ENCODE measurements around the gene UBE2QL1. TPM values are rescaled to one million over a fixed set of nuclear protein-coding genes. Genes with fewer than 3 reads are reported as not detected.

Gene UBE2QL1
- total RNA-seq, 1 experiment from 2014 or later: 0.50 TPM

GRCh38 chr5:6501701-6502100 is 53.0 kb downstream of the UBE2QL1 start:
- no peak overlapping the region for H3K27ac Mint-ChIP-seq

GRCh38 chr5:6502421-6502820 is 53.8 kb downstream of the UBE2QL1 start:
- POLR2A ChIA-PET: no interaction called here
- Mint-ChIP-seq H3K27me3 (ENCODE audit: low read depth) (no peaks in the 10 kb centered on the region; the same call in 1 of the 2 replicates), H3K4me1 (no peaks in the 10 kb centered on the region), H3K4me3 (no peak overlapping the region), H3K27ac (no peak overlapping the region), H3K36me3 (0 out of 2 replicates have a peak, but pooled peaks cover 4% of the 10 kb centered on the region), H3K9me3 (peaks cover 11% of the 10 kb centered on the region)
- DNase-seq (ENCODE audit: low spot score): no peak
- ATAC-seq: no peak
- CTCF ChIA-PET: no interaction called here
- no peak for TF ChIP-seq E2F5 (CRISPR knock-in tag; IDR thresholded peaks at IDR 0.05)
- TF ChIP-seq TP53 (CRISPR knock-in tag; IDR thresholded peaks at IDR 0.05): no peak
- TF ChIP-seq CREB1 (CRISPR knock-in tag; IDR thresholded peaks at IDR 0.05): no peak
- TF ChIP-seq TCF7 (CRISPR knock-in tag; IDR thresholded peaks at IDR 0.05; ENCODE audit: low read depth): no peak
- TF ChIP-seq ZNF232 (CRISPR knock-in tag; IDR thresholded peaks at IDR 0.05): no peak
- TF ChIP-seq NR1H2 (CRISPR knock-in tag; IDR thresholded peaks at IDR 0.05): no peak
- no peak for TF ChIP-seq ZNF396 (CRISPR knock-in tag; IDR thresholded peaks at IDR 0.05; ENCODE audit: borderline replicate concordance)
- TF ChIP-seq MAX (CRISPR knock-in tag; IDR thresholded peaks at IDR 0.05): no peak
- TF ChIP-seq JAZF1 (CRISPR knock-in tag; IDR thresholded peaks at IDR 0.05): no peak

More at GRCh38 chr5:6501701-6502100, 53.0 kb downstream of the UBE2QL1 start:
- no peak for DNase-seq (ENCODE audit: low spot score)
- Mint-ChIP-seq H3K27me3 (ENCODE audit: low read depth) (no peaks in the 10 kb centered on the region), H3K36me3 (0 out of 2 replicates have a peak, but pooled peaks cover 4% of the 10 kb centered on the region), H3K4me1 (no peaks in the 10 kb centered on the region), H3K9me3 (peaks cover 11% of the 10 kb centered on the region), H3K4me3 (no peak overlapping the region)
- POLR2A ChIA-PET: no interaction called here
- TF ChIP-seq MAX (CRISPR knock-in tag; IDR thresholded peaks at IDR 0.05) (no peak), EMX1 (CRISPR knock-in tag; IDR thresholded peaks at IDR 0.05) (no peak), ZSCAN18 (CRISPR knock-in tag; IDR thresholded peaks at IDR 0.05) (no peak), SOX15 (CRISPR knock-in tag; IDR thresholded peaks at IDR 0.05) (no peak), FOXP4 (CRISPR knock-in tag; IDR thresholded peaks at IDR 0.05) (no peak), USF2 (CRISPR knock-in tag; IDR thresholded peaks at IDR 0.05) (no peak), ZNF416 (CRISPR knock-in tag; IDR thresholded peaks at IDR 0.05) (no peak), NFYB (CRISPR knock-in tag; conservative IDR thresholded peaks at IDR 0.05; ENCODE audit: low read depth) (no peak), NFATC4 (CRISPR knock-in tag; IDR thresholded peaks at IDR 0.05) (no peak), NR3C1 (CRISPR knock-in tag; conservative IDR thresholded peaks at IDR 0.05; ENCODE audit: low read depth) (no peak), CTCF (IDR thresholded peaks at IDR 0.05) (no peak)
- no peak for ATAC-seq
- CTCF ChIA-PET: interaction anchor here (1.0 kb wide), 1 partner anchor 66 kb away, joined by 5 read pairs; no protein-coding TSS in a partner anchor

All from WTC11 (cell line).